NCI-H1417 treated with DMSO at 0.1 percent for 48 hours (cell line): ENCODE data around the gene ENPP6.

Experiments used
- DNase-seq: peaks from one replicate; lab custom pipeline; 2025; lab: John Stamatoyannopoulos, UW

Gene ENPP6

DNA sequence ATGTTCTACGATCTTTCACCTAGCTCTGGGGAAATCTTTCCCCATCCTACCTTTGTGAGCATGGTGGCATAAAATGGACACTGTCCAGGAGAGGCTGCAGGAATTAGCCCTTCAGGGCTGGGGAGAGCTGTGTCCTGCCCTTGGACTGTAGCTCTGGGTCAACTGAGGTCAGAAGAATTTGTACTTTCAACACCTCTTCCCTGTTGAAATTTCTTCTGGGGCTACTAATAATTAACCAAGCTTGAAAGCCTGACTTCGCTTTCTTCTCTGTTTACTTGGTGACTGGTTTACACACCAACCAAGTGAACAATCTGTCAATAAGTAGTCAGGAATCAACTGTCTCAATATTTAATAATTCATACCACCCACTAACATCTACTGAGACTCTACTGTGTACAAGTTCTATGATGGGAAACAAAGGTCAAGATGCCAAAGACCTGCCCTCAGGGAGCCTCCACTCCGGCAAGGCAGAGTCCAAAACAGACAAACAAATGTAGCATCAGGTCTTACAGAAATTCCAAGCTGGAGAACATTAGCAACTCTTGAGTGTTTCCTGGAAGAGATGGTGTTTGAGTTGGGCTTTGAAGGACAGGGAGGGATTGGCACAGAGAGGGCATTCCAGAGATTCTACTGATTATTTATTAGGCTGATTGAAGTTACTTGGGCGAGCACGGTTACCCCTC is 113.1 kb downstream of the ENPP6 start:
- no peak for DNase-seq

DNA sequence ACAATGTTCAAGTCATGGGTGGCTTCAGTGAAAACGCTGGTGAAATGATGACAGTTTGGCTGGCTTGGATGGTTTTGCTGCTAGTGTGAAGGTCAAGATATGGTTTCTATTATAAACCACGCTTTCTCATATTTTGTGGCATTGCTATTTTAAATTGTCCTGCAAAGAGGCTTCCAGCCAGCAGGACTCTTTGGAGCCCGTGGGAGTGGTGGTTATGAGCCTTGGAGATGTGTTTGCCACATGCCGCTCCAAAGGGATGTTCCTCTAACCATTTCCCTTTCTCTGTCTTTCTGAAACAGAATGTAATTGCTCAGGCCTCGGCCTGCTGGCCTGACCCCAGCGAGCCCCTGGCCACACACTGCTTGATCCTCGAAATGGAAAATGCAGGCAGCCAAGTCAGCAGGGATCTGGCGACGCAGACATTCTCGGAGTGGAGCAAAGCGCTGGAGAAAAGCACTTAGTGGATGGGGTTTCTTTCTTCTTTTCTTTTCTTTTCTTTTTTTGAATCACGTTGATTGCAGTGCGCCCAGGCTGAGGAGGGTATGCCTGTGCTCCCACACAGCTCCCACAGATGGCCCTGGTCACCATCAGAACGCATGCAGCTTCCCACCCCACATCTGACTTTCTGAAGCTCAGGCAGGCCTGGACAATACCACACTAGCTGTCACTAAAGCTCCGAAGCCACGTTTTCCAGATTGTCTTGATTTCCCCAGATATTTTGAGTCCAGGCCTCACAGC is 114.0 kb downstream of the ENPP6 start:
- DNase-seq = no peak

DNA sequence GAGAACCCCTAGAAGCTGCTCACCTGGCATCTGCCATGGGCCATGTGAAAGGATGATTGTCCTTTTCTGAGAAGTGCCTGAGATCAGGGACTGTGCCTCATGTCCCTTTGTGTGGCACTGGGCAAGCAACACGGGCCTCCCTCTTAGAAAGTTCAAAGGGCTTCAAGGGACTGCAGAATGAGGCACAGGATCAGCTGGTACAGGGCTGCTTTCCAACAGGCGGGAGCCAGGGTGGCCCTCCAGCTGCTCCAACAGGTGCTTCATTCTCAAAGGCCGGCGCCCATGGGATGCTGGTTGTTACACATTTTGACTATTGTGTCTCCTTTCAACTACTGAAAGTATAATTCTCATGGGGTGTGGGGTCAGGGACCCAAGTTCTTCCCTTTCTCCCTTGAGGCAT is 114.7 kb downstream of the ENPP6 start:
- DNase-seq = no peak

DNA sequence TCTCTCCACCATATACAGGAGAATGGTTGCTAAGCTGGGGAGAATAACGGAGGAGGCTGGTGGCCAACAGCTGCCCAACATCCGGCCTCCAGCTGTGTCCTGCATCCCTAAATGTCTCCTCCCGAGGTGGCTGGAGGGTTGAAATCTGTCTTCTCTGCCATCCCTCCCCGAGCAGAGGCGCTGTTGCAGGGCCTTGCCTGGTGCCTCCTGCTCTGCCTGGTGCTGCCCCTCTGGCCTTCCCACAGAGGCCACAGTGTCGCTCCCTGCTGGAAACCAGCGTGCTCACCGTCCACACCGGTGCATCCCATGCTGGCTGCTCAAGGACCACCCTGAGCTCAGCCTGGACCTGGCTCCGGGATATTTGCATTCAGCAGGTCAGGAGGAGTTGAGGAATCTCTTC is 115.2 kb downstream of the ENPP6 start:
- no peak for DNase-seq

DNA sequence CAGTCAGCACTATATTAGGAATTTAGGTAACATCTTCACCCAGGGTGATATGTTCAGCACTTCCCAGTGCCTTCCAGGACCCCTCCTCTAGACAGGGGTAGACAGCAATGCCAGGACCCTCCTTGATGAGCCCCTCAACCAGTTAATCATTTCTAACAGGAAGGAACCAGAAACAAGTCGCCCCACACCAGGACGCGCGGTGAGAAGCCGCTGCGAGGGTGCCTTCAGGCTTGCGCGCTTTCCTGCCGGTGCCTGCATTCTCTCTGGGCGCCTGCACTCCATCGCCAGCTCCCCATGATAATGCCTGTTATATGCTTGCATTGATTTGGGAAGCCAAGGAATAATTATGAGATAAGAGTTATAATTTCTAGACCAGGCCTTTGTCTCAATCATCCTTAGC is 116.0 kb downstream of the ENPP6 start:
- DNase-seq = no peak

DNA sequence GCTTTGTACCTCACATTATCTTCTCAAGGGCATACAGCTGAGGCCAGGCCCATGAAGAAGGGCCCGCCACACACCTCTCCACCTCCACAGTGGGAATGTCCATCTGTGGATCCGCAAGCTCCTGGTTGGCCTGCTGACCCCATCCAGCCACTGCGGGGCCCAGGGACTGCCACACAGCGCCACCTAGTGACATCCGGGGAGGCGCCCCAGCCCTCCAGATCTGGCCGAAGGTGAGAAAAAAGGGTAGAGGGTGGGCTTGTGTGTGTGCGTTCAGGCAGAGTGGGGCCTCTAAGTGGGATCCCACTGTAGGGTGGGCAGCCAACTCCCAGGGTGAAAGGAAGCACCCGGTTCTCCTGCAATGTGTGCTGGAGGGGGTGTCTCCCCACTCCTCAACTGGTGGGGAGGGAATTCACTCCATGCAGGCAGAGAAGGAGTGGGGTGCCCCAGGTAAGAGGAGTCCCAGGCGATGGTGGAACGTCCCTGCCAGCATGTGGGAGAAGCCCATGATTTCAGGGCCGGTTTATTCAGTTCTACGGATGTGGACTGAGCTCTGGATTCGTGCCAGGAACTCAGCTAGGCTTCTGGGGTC is 117.3 kb downstream of the ENPP6 start:
- no peak for DNase-seq

DNA sequence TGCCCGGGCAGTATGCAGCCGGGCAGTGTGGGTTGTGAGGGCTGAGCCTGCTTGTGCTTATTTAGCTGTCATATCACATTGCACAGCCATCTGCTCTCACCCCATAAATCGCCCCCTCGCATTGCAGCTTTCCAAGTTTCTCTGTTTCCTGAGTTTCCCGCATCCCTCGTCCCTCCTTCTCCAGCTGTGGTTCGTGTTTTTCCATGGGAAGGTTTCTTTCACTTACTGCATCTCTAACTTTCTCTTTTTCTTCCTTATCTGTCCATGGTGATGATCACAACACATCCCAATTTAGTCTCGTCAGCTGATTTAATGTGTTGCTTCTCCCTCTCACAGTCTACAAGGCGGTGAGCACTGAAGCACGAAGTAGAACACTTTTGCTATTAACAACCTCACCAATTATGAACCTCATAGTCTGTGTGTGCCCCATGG is 118.1 kb downstream of the ENPP6 start:
- DNase-seq = no peak

DNA sequence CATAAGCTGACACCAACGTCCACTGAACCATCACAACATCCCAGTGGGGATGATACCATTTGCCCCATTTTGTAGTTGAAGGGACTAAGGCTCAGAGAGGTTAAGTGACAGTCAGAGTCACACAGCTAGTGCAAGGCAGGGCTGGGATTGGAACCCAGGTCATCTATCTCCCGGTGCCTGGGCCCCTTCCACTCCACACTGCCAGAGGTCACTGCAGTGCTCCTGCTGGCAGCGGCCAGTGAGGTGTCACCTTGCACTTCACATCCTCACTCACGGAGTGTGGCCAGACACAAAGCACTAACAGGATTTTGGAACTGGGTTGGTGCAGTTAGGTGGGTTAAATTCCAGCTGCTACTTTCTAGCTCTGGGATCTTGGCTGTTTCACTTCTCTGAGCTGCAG is 118.7 kb downstream of the ENPP6 start:
- DNase-seq = no peak

DNA sequence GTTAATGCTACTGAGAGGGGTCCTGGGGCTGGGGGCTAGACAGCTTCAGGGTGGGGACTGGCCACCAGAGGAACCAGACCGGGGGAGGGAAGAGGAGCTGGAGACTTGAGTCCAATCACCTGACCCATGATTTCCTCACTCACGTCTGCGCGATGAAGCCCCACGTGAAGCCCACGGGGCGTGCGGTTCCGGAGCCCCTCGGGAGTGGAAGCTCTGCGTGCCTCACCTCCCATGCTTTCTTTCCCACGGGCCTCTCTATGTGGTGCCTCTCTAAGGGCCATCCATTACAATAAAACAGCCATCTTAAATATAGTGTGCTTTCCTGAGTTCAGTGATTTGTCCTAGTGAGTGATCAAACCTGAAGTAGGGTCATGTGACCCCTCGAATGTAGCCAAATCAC is 119.9 kb downstream of the ENPP6 start:
- DNase-seq = no peak

DNA sequence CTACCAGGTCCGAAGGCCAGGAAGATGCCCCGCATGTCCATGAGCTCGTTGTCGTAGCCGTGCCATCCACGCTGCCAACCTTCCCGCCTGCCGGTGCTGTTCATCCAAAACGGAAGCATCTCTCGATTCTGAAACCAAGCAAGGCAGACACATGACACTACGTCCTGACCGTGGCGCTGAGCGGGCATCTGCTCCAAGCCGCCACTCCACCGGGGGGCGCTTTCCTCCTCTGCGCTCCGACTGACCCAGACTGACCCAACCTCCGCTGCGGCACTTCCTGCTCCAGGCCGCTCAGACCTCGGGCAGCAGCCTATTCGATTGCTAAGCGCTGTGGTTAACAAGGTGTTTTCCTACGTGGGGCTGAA is 120.5 kb downstream of the ENPP6 start:
- no peak for DNase-seq

DNA sequence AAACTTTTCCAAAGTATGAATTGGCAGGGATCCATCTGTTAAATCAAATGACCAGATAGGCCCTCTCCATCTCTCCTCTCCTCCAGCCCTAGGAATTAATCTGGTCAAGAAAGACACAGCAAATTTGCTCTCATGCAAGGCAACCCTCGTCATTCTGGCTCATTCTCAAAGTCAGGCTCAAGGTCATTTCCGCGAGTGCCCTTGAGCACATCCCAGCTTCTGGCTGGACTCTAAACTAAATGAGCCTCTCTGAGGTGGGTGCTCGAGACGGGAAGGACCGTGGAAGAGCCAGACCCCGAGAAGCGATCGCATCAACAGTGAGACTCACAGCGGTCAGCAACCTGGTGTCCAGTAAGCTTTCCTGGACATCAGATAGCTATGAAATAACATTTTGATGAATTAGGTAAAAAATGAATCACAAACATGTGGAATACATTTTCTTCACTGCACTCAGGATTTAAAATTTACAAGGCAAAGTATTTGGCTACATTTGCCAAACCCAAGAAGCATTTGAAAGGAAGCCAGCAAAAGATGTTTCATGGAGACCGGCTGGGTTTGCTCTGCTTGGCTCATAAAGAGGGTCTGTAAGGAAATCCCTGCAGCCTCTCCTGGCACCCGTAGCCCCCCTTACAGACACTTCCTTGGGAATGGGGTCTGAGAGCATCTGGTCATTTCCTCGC is 121.0 kb downstream of the ENPP6 start:
- no peak for DNase-seq

DNA sequence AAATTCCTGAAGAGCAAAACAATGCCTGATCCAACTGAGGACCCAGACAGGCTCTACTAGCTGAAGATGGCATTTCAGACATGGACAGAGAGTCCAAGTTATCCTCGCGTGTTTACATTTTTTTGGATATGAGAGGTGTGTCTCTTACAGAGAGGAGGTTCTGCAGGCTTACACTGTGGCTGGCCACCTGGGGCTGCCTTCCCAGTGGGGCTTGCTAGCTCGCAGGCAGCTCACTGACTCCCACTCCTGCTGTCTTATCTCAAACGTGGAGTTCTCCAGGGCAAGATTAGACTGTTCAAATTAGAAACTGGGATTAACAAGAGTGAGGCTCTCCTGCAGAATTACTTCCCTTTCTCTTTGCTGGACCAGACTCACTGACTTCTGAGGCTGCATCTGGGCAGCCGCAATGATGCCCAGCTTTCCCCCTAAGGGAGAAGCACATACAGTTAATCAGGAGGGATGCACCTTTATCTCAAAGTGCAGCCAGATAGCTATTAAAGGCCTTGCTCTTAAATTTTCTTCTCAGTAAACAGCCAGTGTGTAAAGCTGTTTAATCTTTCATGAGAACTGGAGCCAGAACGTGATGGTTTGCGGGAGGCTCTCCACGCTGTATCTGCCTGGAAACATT is 123.0 kb downstream of the ENPP6 start:
- no peak for DNase-seq

DNA sequence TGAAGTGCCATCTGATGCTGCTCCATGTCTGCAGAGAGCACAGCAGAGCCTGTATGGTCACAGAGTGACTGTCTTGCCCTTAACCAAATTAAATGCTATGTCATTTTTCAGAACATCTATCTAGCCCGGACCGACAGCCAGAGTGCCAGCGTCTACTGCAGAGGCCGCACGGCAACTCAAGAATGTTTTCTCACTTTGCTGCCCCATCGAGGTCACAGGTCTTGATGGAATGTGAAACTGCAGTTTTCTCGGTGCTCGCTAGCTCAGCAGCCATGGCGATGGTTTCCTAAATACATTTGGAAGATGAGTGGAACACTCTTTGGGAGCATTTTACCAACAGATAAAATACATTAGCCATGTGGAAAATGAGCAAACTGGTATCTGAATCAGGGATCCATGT is 125.7 kb downstream of the ENPP6 start:
- no peak for DNase-seq

DNA sequence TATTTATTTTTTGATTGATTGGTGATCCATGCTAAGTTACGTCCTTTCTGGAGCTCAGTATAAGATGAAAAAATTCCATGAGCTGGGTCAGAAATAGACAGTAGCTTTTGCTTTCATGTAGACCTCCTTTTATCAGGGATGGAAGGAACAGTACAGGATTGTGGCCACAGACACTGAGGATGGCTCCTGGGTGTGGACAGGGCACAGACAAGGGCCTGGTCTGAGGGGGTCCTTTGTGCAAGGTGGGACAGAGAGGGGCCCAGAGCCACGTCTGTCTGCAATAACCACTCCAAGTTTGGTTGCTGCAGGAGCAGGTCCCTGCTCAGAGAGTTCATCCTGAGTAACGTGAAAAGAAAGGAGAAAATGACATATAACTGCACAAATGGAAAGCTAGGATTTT is 127.1 kb downstream of the ENPP6 start:
- DNase-seq = no peak

DNA sequence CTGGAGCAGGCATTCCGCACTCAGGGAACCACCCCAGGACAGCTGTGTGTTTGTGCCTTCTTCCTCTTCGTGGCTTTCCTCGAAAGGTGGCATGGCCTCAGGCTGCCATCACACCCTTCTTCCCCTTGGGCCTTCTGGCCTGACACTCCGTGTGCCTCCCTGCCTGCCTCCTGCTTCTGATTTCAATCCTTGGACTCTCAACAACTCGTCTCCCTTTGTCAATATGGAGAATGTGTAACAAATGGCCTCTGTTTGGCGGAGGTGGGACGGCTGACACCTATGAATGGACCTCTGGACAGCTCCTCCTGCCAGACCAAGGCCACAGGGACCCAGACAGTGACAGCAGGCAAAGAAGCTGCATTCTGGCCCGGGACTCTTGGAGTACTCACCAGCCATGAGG is 137.0 kb downstream of the ENPP6 start:
- DNase-seq = no peak

DNA sequence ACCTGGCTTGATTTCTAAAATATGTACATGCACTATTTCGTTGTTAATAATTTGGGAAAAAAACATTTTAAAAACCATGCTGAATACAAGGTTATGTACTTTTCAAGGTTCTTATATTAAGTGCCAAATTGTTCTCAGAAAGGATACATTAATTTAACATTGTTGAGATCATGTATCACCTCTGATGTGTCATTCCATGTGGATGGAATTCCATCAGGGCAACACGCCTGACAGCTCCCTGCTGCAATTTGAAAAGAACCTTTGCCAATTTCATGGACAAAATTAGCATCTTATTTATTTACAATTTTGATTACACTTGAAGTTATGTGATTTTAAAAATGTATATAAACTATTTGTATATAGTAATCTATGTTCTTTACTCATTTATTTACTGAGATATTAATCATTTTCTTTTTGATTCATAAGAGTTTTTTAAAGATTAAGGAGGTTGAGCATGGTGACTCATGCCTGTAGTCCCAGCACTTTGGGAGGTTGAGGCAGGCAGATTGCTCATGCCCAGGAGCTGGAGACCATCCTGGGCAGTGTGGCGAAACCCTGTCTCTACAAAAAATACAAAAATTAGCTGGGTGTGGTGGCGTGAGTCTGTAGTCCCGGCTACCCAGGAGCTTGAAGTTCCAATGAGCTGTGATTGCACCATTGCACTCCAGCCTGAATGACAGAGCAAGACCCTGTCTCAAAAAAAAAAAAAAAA is 142.8 kb downstream of the ENPP6 start:
- no peak for DNase-seq

DNA sequence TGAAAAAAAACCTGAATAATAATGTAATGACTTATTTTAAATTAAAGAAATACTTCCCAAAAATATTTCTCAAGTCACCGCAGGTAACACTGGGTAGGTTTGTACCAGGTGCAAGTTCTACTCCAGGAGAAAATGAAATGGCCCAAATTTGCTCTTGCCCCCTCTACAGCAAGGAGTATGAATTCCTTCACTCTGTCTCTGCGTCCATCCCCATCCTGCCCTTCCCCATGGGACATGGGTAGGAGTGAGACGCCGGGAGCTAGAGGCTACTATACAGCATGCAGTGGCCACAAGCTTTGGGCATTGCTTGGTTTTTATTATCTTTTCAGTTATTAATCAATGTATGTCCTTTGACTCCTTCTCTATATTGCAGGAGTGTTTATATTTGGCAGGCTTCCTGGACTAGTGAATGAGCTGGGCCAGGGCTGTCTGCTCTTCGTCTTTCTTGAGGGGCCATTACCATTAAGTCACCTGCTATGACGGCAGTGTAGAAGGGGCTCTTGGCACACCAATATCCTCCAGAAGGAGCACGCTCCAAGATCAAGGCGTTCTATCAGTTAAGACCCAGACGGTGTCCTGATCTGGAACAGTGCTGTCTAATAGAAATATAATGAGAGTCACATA is 149.6 kb downstream of the ENPP6 start:
- DNase-seq = no peak

DNA sequence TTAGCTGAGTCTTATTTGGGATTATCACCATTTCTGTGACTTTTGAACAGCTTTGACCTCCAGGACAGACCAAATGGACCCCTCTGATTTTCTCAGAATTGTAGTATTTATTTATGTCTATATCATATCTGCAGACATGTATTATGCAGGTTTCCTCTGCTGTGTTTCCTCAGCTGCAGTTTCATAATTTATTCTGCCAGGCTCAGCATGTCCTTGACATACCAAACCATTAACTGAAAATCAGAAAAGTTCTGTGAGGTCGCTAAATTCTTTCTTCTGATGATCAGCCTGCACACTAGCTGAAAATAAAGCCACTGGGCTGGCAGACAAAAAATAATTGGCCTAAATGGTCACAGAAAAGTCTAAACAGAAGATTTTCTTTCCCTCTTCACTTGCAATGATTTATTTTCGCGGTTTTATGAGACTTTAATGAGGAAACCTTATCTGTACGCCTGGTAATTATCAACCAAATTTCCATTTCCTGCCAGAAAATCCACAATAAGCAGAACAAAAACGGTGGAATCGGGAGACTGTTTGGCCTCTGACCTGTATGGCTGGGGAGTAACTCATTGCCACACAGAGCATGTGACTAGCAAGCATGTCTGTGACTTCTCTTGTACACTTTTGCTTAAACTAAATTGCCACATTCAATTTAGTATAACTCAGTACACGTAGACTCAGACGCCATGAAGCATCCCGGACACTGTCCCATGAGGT is 150.9 kb downstream of the ENPP6 start:
- DNase-seq = no peak

DNA sequence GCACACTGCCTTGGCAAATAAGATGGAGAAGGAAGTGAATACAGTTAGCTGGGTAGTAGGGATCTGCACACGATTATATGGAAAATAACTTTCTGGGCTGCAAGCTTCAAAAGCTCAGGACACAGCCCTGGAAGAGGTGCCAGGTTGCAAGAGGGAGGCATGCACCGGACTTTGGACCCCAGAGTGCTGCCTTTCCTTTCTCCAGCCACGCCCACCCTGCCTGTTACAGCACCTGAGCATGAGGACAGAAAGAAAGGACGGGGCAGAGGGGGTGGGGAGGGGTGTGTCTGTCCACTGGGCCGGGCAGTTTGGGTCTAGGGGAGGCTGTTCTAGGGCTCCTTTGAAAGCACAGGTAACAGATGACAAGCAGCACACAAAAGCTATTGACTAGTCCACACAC is 152.8 kb downstream of the ENPP6 start:
- DNase-seq = no peak

DNA sequence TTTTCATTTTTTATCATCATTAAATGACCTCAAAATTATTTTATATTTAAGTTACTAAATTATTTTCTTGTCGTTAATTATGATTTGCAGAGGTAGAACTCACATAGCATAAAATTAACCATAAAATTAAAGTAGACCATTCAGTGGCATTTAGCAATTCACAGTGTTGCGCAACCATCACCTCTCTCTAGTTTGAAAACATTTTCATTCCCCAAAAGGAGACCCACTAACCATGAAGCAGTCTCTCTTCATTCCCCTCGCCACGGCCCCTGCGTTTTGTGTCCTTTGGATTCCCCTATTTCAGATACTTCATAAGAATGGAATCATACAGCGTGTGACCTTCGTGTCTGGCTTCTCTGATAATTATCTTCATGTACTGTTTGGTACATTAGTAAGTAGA is 154.9 kb downstream of the ENPP6 start:
- no peak for DNase-seq

DNA sequence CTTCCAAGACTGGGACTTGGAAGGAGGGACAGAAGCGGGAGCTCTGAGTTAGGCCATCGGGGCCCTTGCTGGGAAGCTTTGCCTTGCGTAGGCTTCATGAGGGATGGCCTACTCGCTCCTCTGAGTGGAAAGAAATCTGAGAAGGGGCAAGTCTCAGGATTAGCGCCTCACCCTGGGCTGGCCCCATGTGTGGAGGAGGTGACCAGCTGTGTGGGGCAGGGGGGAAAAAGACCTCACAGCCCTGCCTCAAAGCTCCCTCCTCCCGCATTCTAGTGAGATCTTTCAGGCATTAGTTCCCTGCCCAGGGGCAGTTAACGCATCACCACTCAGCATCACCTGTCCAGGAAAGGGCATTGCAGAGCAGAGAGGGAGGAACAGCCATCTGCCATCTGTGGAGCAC is 156.1 kb downstream of the ENPP6 start:
- DNase-seq = no peak
